Measurements from ENCODE around the gene GLI1.
"Not testable (repeated sequence)": the region's sequence is repeated elsewhere in the genome, so short reads cannot be mapped to it uniquely, and the experiment has no call there.

GLI1 gene

GRCh38 chr12:57459750-57460467 lies at the start of gene GLI1:
TSS of gene GLI1 (plus strand) at chr12:57459785. CDS start at chr12:57463692, 3,907 bp downstream.
- DNase-seq: peak in 1 of 56 donors; percentile 54

DNA sequence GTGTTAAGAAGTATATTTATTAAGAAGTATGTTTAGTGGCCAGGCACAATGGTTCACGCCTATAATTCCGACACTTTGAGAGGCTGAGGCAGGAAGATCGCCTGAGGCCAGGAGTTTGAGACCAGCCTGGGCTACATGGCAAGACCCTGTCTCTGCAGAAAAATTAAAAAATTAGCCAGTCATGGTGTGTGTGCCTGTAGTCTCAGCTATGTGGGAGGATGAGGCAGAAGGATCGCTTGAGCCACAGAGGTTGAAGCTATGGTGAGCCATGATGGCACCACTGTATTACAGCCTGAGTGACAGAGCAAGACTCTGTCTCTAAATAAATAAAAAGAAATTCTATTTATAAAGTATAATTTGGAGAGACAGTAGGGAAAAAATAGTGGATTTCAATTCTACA lies 49.1 kb upstream of the GLI1 start:
- no peak for DNase-seq

DNA sequence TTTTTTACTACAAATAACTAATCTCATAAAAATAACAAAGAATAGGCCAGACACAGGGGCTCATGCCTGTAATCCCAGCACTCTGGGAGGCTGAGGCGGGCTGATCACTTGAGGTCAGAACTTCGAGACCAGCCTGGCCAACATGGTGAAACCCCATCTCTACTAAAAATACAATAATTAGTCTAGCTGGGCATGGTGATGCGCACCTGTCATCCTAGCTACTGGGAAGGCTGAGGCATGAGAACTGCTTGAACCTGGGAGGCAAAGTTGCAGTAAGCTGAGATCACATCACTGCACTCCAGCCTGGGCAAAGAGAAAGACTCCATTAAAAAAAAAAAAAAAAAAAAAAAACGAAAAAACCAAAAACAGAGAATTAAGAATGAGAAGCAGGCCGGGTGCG lies 45.4 kb upstream of the GLI1 start:
- not testable (repeated sequence) for DNase-seq

GRCh38 chr12:57415088-57415487 lies 44.5 kb upstream of the GLI1 start:
- DNase-seq: no peak

GRCh38 chr12:57416039-57416996 lies 43.3 kb upstream of the GLI1 start:
- DNase-seq: no peak

GRCh38 chr12:57418255-57418654 lies 41.3 kb upstream of the GLI1 start:
- DNase-seq: peak in 11 of 56 donors; percentile 2 to 60 (median 10)

DNA sequence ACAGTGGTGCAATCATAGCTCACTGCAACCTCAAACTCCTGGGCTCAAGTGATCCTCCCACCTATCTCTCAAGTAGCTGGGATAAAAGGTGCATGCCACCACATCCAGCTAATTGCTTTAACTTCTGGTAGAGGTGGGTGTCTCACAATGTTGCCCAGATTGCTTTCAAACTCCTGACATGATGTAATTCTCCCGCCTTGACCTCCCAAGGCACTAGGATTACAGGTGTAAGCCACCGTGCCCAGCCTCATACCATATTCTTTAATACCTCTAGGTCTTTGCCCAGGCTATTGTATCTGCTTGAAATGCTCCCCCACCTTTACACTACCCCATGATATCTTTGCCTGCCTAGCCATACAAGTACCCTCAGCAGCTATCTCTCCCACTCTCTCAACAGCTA lies 40.1 kb upstream of the GLI1 start:
- DNase-seq: no peak

DNA sequence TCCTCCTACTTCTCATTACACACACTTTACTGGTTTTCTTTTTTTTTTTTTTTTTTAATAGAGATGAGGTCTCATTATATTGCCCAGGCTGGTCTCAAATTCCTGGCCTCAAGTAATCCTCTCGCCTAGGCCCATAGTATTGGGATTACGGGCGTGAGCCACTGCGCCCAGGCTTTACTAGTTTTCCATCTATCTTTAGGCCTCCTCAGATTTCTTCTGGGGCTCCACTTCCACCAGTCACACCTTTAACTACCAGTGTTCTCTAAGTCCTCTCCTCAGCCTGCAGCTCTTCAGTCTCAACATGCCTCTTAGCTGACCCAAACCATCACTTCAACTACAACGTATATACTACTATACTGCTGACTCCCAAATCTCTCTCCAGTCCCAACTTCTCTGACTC lies 39.1 kb upstream of the GLI1 start:
- DNase-seq: no peak

DNA sequence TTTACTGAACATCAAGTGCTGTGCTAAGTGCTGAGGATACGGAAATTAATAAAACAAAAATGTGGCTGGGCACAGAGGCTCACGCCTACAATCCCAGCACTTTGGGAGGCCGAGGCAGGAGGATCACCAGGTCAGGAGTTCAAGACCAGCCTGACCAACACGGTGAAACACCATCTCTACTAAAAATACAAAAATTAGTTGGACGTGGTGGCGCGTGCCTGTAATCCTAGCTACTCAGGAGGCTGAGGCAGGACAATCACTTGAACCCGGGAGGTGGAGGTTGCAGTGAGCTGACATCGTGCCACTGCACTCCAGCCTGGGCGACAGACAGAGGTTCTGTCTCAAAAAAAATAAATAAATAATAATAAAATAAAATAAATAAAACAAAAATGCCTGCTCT lies 32.6 kb upstream of the GLI1 start:
- not testable (repeated sequence) for DNase-seq

DNA sequence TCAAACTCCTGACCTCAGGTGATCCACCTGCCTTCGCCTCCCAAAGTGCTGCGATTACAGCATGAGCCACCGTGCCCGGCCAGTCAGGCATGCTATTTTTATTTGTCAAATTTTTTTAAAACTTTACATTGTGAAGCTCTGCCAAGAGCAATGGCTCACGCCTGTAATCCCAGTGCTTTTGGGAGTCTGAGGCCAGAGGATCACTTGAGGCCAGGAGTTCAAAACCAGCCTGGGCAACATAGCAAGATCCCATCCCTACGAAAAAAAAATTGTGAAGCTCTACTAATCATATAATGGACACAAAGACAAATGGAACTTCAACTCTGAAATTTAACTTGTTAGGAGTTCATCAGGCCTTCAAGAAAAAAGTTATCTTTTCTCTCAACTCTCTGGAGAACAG lies 30.6 kb upstream of the GLI1 start:
- DNase-seq: no peak

DNA sequence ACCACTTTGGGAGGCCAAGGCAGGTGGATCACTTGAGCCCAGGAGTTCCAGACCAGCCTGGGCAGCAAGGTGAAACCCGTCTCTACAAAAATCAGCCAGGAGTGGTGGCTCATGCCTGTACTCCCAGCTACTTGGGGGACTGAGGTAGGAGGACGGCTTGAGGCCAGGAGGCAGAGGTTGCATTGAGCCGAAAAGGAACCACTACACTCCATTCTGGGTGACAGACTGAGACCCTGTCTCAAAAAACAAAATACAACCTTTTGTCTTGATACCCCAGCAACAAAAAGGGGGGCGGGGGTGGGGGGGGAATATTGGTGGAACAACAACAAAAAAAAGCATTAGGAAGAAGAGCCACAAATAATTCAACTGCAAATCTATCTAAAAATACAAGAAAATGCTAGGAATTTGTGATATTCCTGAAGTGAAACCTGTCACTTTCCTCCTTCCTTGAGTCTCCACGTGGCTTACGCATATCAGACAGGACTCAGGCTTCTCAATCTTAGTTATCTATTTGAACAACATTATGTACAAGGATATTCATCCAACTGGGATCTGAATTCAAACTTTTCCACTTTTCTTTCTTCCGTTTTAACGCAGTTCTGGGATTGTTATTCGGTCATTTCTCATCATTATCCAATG lies 30.0 kb upstream of the GLI1 start:
- DNase-seq: no peak

- peak in 22 of 56 donors; percentile 4 to 55 (median 36) for DNase-seq
Measured at GRCh38 chr12:57430112-57430930, 29.3 kb upstream of the GLI1 start.

- DNase-seq: peak; percentile 32 to 95 (median 88)
Measured at GRCh38 chr12:57430931-57431566, 28.5 kb upstream of the GLI1 start, which contains the start of gene R3HDM2. TSS of gene R3HDM2 (minus strand) at chr12:57431043. CDS start at chr12:57310428, 120,615 bp downstream.

DNA sequence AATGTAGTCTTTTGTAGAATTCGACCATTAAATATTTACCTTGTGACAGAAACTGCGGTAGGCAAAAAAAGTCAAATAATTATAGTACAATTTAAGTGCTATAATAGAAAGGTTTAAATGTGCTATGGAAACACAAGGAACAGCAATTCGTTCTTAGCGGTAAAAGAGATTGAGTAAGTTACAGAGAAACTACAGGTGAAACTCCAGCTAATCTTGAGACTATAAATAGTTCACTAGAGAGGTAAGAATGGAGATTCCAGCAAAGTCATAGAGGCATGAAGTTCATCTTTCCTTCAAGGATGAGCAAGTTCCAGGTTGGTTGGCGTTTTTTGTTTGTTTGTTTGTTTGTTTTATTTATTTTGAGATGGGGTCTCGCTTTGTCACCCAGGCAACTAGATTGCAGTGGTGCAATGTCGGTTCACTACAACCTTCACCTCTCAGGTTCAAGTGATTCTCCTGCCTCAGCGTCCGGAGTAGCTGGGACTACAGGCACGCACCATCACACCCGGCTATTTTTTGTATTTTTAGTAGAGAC lies 27.9 kb upstream of the GLI1 start:
- no peak for DNase-seq

- no peak for DNase-seq
Measured at GRCh38 chr12:57433370-57433769, 26.2 kb upstream of the GLI1 start.

DNA sequence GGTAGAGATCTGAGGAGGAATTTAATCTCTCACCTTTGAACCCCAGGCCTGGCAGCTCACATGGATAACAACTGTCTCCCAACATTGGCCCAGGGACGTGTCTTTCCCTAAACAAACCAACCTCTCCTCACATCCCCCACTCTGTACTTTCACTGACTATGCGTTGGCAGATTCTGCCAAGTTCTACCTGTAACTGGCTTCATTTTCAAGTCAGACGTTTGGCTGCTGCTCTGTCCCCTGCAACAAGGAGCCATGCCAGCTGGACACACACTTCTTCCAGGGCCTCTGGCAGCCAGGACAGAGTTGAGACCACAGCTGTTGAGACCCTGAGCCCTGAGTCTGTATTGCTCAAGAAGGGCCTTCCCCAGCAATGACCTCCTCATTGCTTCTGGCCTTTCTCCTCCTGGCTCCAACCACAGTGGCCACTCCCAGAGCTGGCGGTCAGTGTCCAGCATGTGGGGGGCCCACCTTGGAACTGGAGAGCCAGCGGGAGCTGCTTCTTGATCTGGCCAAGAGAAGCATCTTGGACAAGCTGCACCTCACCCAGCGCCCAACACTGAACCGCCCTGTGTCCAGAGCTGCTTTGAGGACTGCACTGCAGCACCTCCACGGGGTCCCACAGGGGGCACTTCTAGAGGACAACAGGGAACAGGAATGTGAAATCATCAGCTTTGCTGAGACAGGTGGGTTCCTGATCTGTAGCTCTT lies 24.9 kb upstream of the GLI1 start, which contains the start of gene INHBC:
Gene INHBC, plus strand, starts transcription at position 268 of the 707 bp plus-strand sequence. Its CDS starts 103 bp downstream, at position 371.
- DNase-seq: no peak

DNA sequence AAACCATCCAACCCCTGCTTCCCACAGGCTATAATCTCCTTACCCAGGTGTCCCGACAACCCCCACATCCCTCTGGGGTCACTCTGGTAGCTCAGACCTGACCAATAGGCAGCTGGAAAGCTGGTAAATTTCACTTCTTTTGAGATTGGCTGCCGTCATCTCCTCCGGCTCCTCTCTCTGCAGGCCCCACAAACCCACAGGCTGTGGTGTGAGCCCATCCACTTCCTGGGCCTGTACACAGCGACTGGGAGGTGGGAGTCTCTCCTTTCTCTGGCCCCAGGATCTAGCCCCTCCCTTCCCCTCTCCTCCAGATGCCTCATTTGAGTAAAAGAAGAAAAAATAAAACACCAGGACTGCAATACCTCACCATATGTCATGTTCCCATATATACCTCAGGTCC lies 24.3 kb upstream of the GLI1 start:
- DNase-seq: no peak

DNA sequence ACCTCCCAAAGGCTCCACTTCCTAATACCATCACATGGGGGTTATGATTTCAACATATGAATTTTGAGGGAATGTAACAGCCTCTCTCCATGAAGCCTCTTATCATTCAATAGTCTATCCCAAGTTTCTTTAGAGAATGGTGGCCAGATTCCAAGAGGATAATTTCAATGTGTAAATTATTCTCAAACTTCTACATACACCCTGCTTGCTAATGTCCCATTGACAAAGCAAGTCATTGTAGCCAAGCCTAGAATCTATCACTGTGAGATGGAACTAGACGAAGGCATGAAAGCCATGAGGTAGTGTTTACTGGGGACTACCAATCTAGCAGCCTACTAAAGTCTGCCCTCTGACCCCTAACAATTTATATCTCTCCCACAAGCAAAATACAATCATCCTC lies 21.2 kb upstream of the GLI1 start:
- no peak for DNase-seq

- no peak for DNase-seq
Measured at GRCh38 chr12:57439762-57440266, 19.8 kb upstream of the GLI1 start.
